ENCODE results near the gene LDLR. TPM values are rescaled to one million over a fixed set of nuclear protein-coding genes. Genes with fewer than 3 reads are reported as not detected.

The LDLR gene
- total RNA-seq, 1 experiment from 2014 or later = 182 TPM

DNA sequence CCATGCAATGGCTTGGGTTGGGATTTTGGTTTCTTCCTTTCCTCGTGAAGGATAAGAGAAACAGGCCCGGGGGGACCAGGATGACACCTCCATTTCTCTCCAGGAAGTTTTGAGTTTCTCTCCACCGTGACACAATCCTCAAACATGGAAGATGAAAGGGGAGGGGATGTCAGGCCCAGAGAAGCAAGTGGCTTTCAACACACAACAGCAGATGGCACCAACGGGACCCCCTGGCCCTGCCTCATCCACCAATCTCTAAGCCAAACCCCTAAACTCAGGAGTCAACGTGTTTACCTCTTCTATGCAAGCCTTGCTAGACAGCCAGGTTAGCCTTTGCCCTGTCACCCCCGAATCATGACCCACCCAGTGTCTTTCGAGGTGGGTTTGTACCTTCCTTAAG lies 42.2 kb downstream of the LDLR start:
- no peak overlapping the region for H2AFZ ChIP-seq
- TF ChIP-seq, protein P1, sequence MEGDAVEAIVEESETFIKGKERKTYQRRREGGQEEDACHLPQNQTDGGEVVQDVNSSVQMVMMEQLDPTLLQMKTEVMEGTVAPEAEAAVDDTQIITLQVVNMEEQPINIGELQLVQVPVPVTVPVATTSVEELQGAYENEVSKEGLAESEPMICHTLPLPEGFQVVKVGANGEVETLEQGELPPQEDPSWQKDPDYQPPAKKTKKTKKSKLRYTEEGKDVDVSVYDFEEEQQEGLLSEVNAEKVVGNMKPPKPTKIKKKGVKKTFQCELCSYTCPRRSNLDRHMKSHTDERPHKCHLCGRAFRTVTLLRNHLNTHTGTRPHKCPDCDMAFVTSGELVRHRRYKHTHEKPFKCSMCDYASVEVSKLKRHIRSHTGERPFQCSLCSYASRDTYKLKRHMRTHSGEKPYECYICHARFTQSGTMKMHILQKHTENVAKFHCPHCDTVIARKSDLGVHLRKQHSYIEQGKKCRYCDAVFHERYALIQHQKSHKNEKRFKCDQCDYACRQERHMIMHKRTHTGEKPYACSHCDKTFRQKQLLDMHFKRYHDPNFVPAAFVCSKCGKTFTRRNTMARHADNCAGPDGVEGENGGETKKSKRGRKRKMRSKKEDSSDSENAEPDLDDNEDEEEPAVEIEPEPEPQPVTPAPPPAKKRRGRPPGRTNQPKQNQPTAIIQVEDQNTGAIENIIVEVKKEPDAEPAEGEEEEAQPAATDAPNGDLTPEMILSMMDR (conservative IDR thresholded peaks at IDR 0.05) = no peak
- no peak for TF ChIP-seq EZH2 (IDR thresholded peaks at IDR 0.05; ENCODE audit: low read depth)
- peaks cover 100% of the 10 kb centered on the region for H3F3A ChIP-seq (ENCODE audit: insufficient read depth, low read depth)
- H3K4me2 ChIP-seq = no peak overlapping the region
- peaks cover 13% of the 10 kb centered on the region; the same call in 1 of the 2 replicates for H3K79me2 ChIP-seq (ENCODE audit: low read depth)
- BruUV-seq (replicated peaks) = no TSS peak
- no peaks in the 10 kb centered on the region for H3K9me3 ChIP-seq (ENCODE audit: insufficient read depth, low read depth)
- ChIA-PET POLR2A (ENCODE audit: unreplicated experiment) (no interaction called here), CTCF (no interaction called here)
- H3K9me2 ChIP-seq (ENCODE audit: insufficient read depth) = no peaks in the 10 kb centered on the region
- peak in 1 of 2 experiments; percentile 34 for DNase-seq
- no peaks in the 10 kb centered on the region for H3K27me3 ChIP-seq (ENCODE audit: insufficient read depth, low read depth)
- H4K20me1 ChIP-seq (ENCODE audit: insufficient read depth) = peaks cover 62% of the 10 kb centered on the region
- no peaks in the 10 kb centered on the region for H3K4me1 ChIP-seq (replicated peaks; ENCODE audit: insufficient read depth)
- no peak overlapping the region for H3K4me3 ChIP-seq
- intact Hi-C loops (cut with micrococcal nuclease; ENCODE audit: unreplicated experiment) = loop anchor here (10.0 kb wide), 1 partner anchor 197 kb away; no protein-coding TSS in a partner anchor
- peaks cover 50% of the 10 kb centered on the region for H3K36me3 ChIP-seq (ENCODE audit: low read depth)
- no peak overlapping the region for H3K27ac ChIP-seq

DNA sequence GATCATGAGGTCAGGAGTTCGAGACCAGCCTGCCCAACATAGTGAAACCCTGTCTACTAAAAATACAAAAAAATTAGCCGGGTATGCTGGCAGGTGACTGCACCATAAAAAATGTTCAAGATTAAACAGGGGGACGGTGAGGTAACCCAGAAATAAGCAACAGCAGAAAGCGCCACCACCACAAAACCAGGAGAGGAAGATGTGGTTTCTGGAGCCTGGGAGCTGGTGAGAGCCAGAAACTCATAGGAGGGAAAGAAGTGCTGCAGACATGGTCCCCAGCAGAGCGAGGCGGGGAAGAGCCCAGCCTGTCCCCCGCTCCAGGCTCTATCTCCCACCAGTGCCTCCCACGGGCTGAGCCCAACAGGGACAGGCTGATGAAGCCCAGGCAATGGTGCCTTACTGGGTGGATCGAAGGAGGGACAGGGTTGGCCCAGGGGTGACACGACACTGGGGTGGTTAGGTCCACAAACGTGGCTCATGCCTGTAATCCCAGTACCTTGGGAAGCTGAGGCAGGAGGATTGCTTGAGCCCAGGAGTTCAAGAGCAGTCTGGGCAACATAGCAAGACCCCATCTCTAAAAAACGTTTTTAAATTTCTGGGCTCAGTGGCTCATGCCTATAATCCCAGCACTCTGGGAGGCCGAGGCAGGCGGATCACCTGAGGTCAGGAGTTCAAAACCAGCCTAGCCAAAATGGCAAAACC lies 47.3 kb downstream of the LDLR start:
- H3K79me2 ChIP-seq (ENCODE audit: low read depth) = no peaks in the 10 kb centered on the region
- peaks cover 13% of the 10 kb centered on the region for H3K36me3 ChIP-seq (ENCODE audit: low read depth)
- DNase-seq = peak in 1 of 2 experiments; percentile 31
- H3K9me2 ChIP-seq (ENCODE audit: insufficient read depth) = no peaks in the 10 kb centered on the region
- H2AFZ ChIP-seq = no peak overlapping the region
- ChIA-PET CTCF (interaction anchor here (0.7 to 1.2 kb wide), 2 partner anchors 16 to 67 kb away, joined by 3 to 17 read pairs; no protein-coding TSS in a partner anchor), POLR2A (ENCODE audit: unreplicated experiment) (no interaction called here)
- peaks cover 12% of the 10 kb centered on the region for H4K20me1 ChIP-seq (ENCODE audit: insufficient read depth)
- H3K9me3 ChIP-seq (ENCODE audit: insufficient read depth, low read depth) = no peaks in the 10 kb centered on the region
- H3K4me2 ChIP-seq = no peak overlapping the region
- TF ChIP-seq EZH2 (IDR thresholded peaks at IDR 0.05; ENCODE audit: low read depth) = no peak
- TF ChIP-seq, protein P1 (conservative IDR thresholded peaks at IDR 0.05) = no peak
- H3K27ac ChIP-seq = peak overlapping the region; percentile 56; the same call in 1 of the 2 replicates
- H3K4me3 ChIP-seq = no peak overlapping the region
- H3F3A ChIP-seq (ENCODE audit: insufficient read depth, low read depth) = peaks cover 88% of the 10 kb centered on the region
- intact Hi-C loops (cut with micrococcal nuclease; ENCODE audit: unreplicated experiment) = loop anchor here (1.0 to 10.0 kb wide), 5 partner anchors 44 to 451 kb away; partner anchors contain the start of gene CARM1
- H3K4me1 ChIP-seq (replicated peaks; ENCODE audit: insufficient read depth) = peaks cover 44% of the 10 kb centered on the region
- H3K27me3 ChIP-seq (ENCODE audit: insufficient read depth, low read depth) = no peaks in the 10 kb centered on the region
- BruUV-seq (replicated peaks) = no TSS peak

DNA sequence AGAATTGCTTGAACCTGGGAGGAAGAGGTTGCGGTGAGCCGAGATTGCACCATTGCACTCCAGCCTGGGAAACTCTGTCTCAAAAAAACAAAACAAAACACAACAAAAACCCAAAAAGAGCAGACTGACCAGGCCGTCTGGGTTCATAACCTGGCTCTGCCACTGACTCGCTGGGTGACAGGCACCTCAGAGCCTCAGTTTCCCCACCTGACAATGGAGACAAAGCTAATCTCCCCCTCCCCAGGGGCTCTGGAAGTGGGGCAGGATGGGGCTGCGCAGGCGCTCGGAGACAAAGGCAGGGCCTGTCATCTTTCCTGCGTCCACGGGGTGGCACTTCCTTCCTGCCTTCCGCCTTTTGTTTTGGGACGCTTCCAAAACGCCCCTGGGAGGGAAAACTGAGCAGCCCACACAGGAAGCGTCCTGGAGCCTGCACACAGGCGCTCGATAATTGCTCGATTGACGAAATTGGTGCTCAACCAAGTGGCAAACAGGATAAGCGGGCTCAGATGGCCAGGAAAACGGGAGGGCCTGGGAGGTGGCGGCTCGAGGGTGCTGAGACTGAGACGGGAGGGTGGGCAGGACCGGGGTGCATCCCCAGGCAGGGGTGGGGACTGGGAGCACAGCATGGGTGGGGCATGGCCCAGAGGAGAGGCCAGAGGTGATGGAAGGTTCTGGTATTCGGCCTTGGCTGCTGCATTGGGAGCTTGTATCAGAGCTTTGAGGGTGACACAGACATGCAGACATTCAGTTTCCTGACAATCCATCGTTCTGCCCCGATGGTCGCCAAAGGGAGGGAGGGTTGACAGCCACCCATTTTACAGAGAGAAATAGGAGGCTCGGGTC lies 48.5 kb downstream of the LDLR start:
- no peaks in the 10 kb centered on the region for H3K27me3 ChIP-seq (ENCODE audit: insufficient read depth, low read depth)
- H3K4me1 ChIP-seq (replicated peaks; ENCODE audit: insufficient read depth) = peaks cover 55% of the 10 kb centered on the region
- peaks cover 3% of the 10 kb centered on the region; the same call in 1 of the 2 replicates for H4K20me1 ChIP-seq (ENCODE audit: insufficient read depth)
- ChIA-PET POLR2A (ENCODE audit: unreplicated experiment) (no interaction called here), CTCF (interaction anchor here (0.6 to 1.2 kb wide), 5 partner anchors 15 to 734 kb away, joined by 3 to 17 read pairs (median 3); no protein-coding TSS in a partner anchor)
- BruUV-seq (replicated peaks) = no TSS peak
- intact Hi-C loops (cut with micrococcal nuclease; ENCODE audit: unreplicated experiment) = loop anchor here (1.0 to 10.0 kb wide), 5 partner anchors 45 to 450 kb away; partner anchors contain the start of gene CARM1
- H3F3A ChIP-seq (ENCODE audit: insufficient read depth, low read depth) = peaks cover 85% of the 10 kb centered on the region
- peak; percentile 76 to 89 for DNase-seq
- peak overlapping the region; percentile 69 for H3K4me2 ChIP-seq
- TF ChIP-seq, protein P1 (conservative IDR thresholded peaks at IDR 0.05) = peak; percentile 80
- no peak for TF ChIP-seq EZH2 (IDR thresholded peaks at IDR 0.05; ENCODE audit: low read depth)
- H3K9me3 ChIP-seq (ENCODE audit: insufficient read depth, low read depth) = no peaks in the 10 kb centered on the region
- H3K9me2 ChIP-seq (ENCODE audit: insufficient read depth) = no peaks in the 10 kb centered on the region
- no peaks in the 10 kb centered on the region for H3K79me2 ChIP-seq (ENCODE audit: low read depth)
- H3K36me3 ChIP-seq (ENCODE audit: low read depth) = peaks cover 5% of the 10 kb centered on the region; the same call in 1 of the 2 replicates
- peak overlapping the region; percentile 56 for H3K27ac ChIP-seq
- H3K4me3 ChIP-seq = peak overlapping the region; percentile 12; the same call in 1 of the 2 replicates
- H2AFZ ChIP-seq = no peak overlapping the region

Measured in PC-9 (cell line).